H1 (cell line): ENCODE measurements around the gene CYP1A2. TPM values are rescaled to one million over a fixed set of nuclear protein-coding genes. Genes with fewer than 3 reads are reported as not detected.
A peak's percentile ranks its signal among the peaks of the same experiment; 100 is the strongest.

Source experiments
- CTCF ChIA-PET: fragments of 300-600 bp; sonication (Branson Sonifier 250); formaldehyde crosslinking; loops from one replicate; lab custom pipeline; 2021; ENCODE audit not compliant: partially characterized antibody; lab: Charles Lee
- POLR2A ChIA-PET: fragments of 300-600 bp; sonication (Branson Sonifier 250); formaldehyde crosslinking; loops from one replicate; lab custom pipeline; 2021; ENCODE audit warnings: inconsistent platforms; ENCODE audit not compliant: partially characterized antibody; lab: Charles Lee
- DNase-seq, 2 experiments: peaks; one replicate each; pipeline versions ENCODE4 v3.0.0 to v3.0.0-alpha.2; 2010 to 2022; ENCODE audit warnings: low spot score in 2 of 2, low read depth in 1 of 2, mixed read lengths in 1 of 2
- FAIRE-seq: peaks from 2 replicates; lab custom pipeline; 2011; peaks lifted over from hg19 to GRCh38; lab: Jason Lieb, UNC
- H2AFZ ChIP-seq: 2 replicates; pipeline ENCODE4 v1.8.1; 2012; ENCODE audit warnings: low read length, inconsistent platforms
- H2AK5ac ChIP-seq: 2 replicates; pipeline ENCODE4 v1.6.1; 2013; ENCODE audit warnings: low read depth, low read length
- H2BK120ac ChIP-seq: replicated peaks from 2 replicates; pipeline ENCODE3; 2013; ENCODE audit warnings: low read depth, low read length, inconsistent platforms
- H2BK12ac ChIP-seq: 2 replicates; pipeline ENCODE4 v1.6.1; 2013; ENCODE audit warnings: low read depth, low read length
- H2BK15ac ChIP-seq: 2 replicates; pipeline ENCODE4 v1.6.1; 2013; ENCODE audit warnings: low read length
- H2BK20ac ChIP-seq: 2 replicates; pipeline ENCODE4 v1.6.1; 2013; ENCODE audit warnings: low read length
- H2BK5ac ChIP-seq: 2 replicates; pipeline ENCODE4 v1.6.1; 2013; ENCODE audit warnings: low read depth, low read length
- H3K14ac ChIP-seq: 2 replicates; pipeline ENCODE4 v1.6.1; 2013; ENCODE audit warnings: inconsistent platforms; ENCODE audit not compliant: insufficient read length
- H3K18ac ChIP-seq: 2 replicates; pipeline ENCODE4 v1.6.1; 2013; ENCODE audit warnings: low read length; ENCODE audit errors: extremely low read depth
- H3K23ac ChIP-seq: 2 replicates; pipeline ENCODE4 v1.6.1; 2013; ENCODE audit warnings: inconsistent platforms; ENCODE audit not compliant: insufficient read length
- H3K23me2 ChIP-seq: 2 replicates; pipeline ENCODE4 v1.6.1; 2013; ENCODE audit warnings: low read depth, low read length
- H3K27ac ChIP-seq: 2 replicates; pipeline ENCODE4 v1.6.1; 2011; ENCODE audit warnings: low read depth, low read length, inconsistent platforms
- H3K27me3 ChIP-seq, 4 experiments: replicated peaks in 1 of 4; 1 replicate in 1 of 4; 2 replicates in 3 of 4; pipeline versions ENCODE4 v1.6.1 to v1.8.1; 2011 to 2013; ENCODE audit warnings: low read length in 3 of 4, mild to moderate bottlenecking in 3 of 4, inconsistent platforms in 2 of 4, mixed read lengths in 2 of 4, moderate library complexity in 1 of 4; ENCODE audit not compliant: control insufficient read depth in 3 of 4, insufficient read depth in 3 of 4; ENCODE audit errors: extremely low read depth in 1 of 4
- H3K36me3 ChIP-seq, 4 experiments: 2 replicates each; pipeline versions ENCODE4 v1.6.1 to v1.8.1; 2011 to 2013; ENCODE audit warnings: mild to moderate bottlenecking in 4 of 4, low read length in 3 of 4, moderate library complexity in 2 of 4, control low read depth in 1 of 4, inconsistent platforms in 1 of 4; ENCODE audit not compliant: insufficient read depth in 4 of 4, control insufficient read depth in 2 of 4
- H3K4ac ChIP-seq: replicated peaks from 2 replicates; pipeline ENCODE3; 2013; ENCODE audit warnings: low read length, low read depth, mixed read lengths, inconsistent platforms; ENCODE audit not compliant: insufficient read length
- H3K4me1 ChIP-seq, 4 experiments: replicated peaks in 1 of 4; 1 replicate in 1 of 4; 2 replicates in 3 of 4; pipeline versions ENCODE4 v1.6.1 to v1.8.1; 2011 to 2013; ENCODE audit warnings: low read length in 3 of 4, inconsistent platforms in 2 of 4, mixed read lengths in 1 of 4; ENCODE audit not compliant: insufficient read depth in 4 of 4, control insufficient read depth in 3 of 4
- H3K4me2 ChIP-seq, 2 experiments: 2 replicates each; pipeline versions ENCODE4 v1.6.1 to v1.8.1; 2011 to 2013; ENCODE audit warnings: low read depth in 2 of 2, low read length in 2 of 2, control low read depth in 1 of 2, inconsistent platforms in 1 of 2, mild to moderate bottlenecking in 1 of 2; ENCODE audit not compliant: insufficient read depth in 1 of 2
- H3K4me3 ChIP-seq, 4 experiments: fragments of 200-600, 300-600 bp in 1 of 4; sonication (generic), shearing (Covaris generic), sonication (Bioruptor Twin) in 1 of 4; 2 replicates each; pipeline versions ENCODE4 v1.5.1 to v1.8.1; 2011 to 2016; ENCODE audit warnings: low read length in 4 of 4, low read depth in 3 of 4, control low read depth in 2 of 4, inconsistent platforms in 2 of 4, mild to moderate bottlenecking in 2 of 4, mixed read lengths in 1 of 4, moderate library complexity in 1 of 4; ENCODE audit not compliant: insufficient read depth in 2 of 4; ENCODE audit errors: extremely low read depth in 1 of 4
- H3K56ac ChIP-seq: replicated peaks from 2 replicates; pipeline ENCODE3; 2013; ENCODE audit warnings: low read depth, mild to moderate bottlenecking, mixed read lengths, low read length, inconsistent platforms; ENCODE audit not compliant: insufficient read length
- H3K79me1 ChIP-seq: 2 replicates; pipeline ENCODE4 v1.6.1; 2013; ENCODE audit warnings: low read depth, low read length, control low read depth
- H3K79me2 ChIP-seq, 2 experiments: 2 replicates each; pipeline versions ENCODE4 v1.6.1 to v1.8.1; 2012 to 2013; ENCODE audit warnings: low read length in 2 of 2, mild to moderate bottlenecking in 2 of 2, inconsistent platforms in 1 of 2; ENCODE audit not compliant: insufficient read depth in 2 of 2, control insufficient read depth in 1 of 2
- H3K9ac ChIP-seq, 4 experiments: replicated peaks in 1 of 4; 1 replicate in 1 of 4; 2 replicates in 3 of 4; pipeline versions ENCODE4 v1.6.1 to v1.8.1; 2011 to 2013; ENCODE audit warnings: low read depth in 3 of 4, low read length in 3 of 4, control low read depth in 2 of 4, mild to moderate bottlenecking in 2 of 4, moderate library complexity in 2 of 4, inconsistent platforms in 1 of 4; ENCODE audit errors: extremely low read depth in 1 of 4
- H3K9me3 ChIP-seq, 2 experiments: 2 replicates each; pipeline versions ENCODE4 v1.6.1 to v1.8.1; 2012 to 2013; ENCODE audit warnings: mild to moderate bottlenecking in 2 of 2, moderate library complexity in 2 of 2, control low read depth in 1 of 2, inconsistent platforms in 1 of 2, low read depth in 1 of 2, low read length in 1 of 2, mixed read lengths in 1 of 2; ENCODE audit not compliant: insufficient read depth in 2 of 2
- H4K20me1 ChIP-seq, 2 experiments: replicated peaks in 1 of 2; 2 replicates each; pipeline versions ENCODE3 to v1.8.1; 2011 to 2013; ENCODE audit warnings: inconsistent platforms in 2 of 2, low read length in 2 of 2, mild to moderate bottlenecking in 1 of 2; ENCODE audit not compliant: insufficient read depth in 2 of 2, control insufficient read depth in 1 of 2
- H4K5ac ChIP-seq: 2 replicates; pipeline ENCODE4 v1.6.1; 2013; ENCODE audit warnings: low read length, low read depth, mixed read lengths, inconsistent platforms; ENCODE audit not compliant: insufficient read length
- H4K8ac ChIP-seq: 2 replicates; pipeline ENCODE4 v1.8.0; 2013; ENCODE audit warnings: mild to moderate bottlenecking, moderate library complexity, low read length, inconsistent platforms; ENCODE audit not compliant: insufficient read depth; ENCODE audit errors: extremely low read depth
- H4K91ac ChIP-seq: replicated peaks from 2 replicates; pipeline ENCODE3; 2013; ENCODE audit warnings: low read length, mixed read lengths, inconsistent platforms; ENCODE audit not compliant: insufficient read length
- KDM1A ChIP-seq: fragments of 200-600, 300-600 bp; sonication (generic); IDR thresholded peaks from 2 replicates; pipeline ENCODE4 v1.7.1; 2016; ENCODE audit warnings: mild to moderate bottlenecking, low read length, borderline replicate concordance
- POLR2A ChIP-seq, 2 experiments: IDR thresholded peaks; 1 replicate in 1 of 2; 2 replicates in 1 of 2; pipeline ENCODE4 v1.6.1; 2011; ENCODE audit warnings: low read depth in 2 of 2, low read length in 2 of 2, mild to moderate bottlenecking in 2 of 2; ENCODE audit errors: control extremely low read depth in 1 of 2
- WGBS, 2 experiments: shearing (Covaris generic) in 1 of 2; methylation state at CpG; one replicate each; pipeline versions ENCODE4 v1.1.6 to v1.1.7; 2013 to 2015; ENCODE audit warnings: low lambda C conversion rate in 2 of 2, mixed read lengths in 2 of 2, inconsistent platforms in 1 of 2, low coverage in 1 of 2, missing lambda C conversion rate in 1 of 2; ENCODE audit not compliant: insufficient replicate concordance in 2 of 2, insufficient coverage in 1 of 2, insufficient read length in 1 of 2; ENCODE audit errors: extremely low coverage in 1 of 2, missing lambda C conversion rate in 1 of 2; 5-methylcytosine and 5-hydroxymethylcytosine counted together
- polyA plus RNA-seq, 7 experiments: library from polyadenylated mRNA; depleted of rRNA in 3 of 7; stranded (reverse) in 5 of 7; unstranded in 2 of 7; fragments of >200 nt in 5 of 7; fragments of 200-250 nt in 2 of 7; gene quantifications; 1 replicate in 5 of 7; 2 replicates in 1 of 7; 4 replicates in 1 of 7; pipeline versions ENCODE4 v1.2.1 to v1.2.3, GENCODE V29; 2011 to 2013; ENCODE audit warnings: missing spikeins in 2 of 7, mixed read lengths in 2 of 7
- total RNA-seq: library from RNA; stranded (reverse); fragmentation: NEBNext Ultra II Directional; extraction: Animal tissue kit (Norgen Biotek cat#: 25700); gene quantifications from 2 replicates; pipeline ENCODE4 v1.2.1, GENCODE V29; 2021

Gene CYP1A2
- total and polyA plus RNA-seq, 2 of the 8 experiments (the other 6 are each of a cell fraction or from before 2014, with no cell fraction given), result not detected

DNA sequence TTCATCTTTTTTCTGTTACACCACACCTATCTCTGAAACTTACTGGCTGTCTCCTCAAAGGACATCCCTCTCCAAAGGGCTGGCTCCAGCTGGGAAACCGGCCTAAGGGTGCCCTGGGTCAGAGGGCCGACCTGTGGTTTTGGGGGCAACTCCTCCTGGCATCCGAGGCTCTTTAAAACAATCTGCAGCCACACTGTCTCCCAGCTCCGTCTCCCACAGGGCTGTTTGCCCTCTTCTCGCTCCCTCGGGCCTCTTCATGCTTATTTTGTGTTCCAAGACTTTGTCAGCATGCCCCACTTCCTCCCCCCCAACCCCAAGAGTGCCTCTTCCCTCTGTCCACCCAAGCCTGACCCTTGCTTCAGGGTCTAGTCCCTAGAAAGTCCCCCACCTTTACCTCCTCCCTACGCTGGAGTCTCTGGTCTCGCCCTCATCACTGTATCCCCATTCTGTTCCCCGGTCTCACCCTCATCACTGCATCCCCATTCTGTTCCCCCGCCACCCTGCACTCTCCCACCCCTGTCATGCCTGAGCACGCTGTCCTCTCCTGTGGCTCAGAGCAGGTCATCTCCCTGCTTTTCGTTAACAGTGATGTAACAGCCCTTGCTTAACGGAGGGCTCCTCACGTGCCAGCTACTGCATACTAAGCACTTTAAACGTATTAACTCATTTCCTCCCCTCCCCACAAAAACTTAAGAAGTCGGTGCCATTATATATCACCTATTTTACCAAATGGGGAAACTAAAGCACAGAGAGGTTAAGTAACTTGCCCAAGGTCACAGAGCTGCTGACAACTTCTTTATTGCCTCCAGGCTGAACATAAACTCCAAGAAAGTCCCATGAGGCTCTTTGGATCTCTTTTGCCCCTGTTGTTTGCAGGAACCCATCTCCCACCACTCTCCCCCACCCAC lies 32.1 kb downstream of the CYP1A2 start:
- Histone ChIP-seq H3K27ac (no peak overlapping the region), H4K20me1 (peaks cover 0 to 10% of the 10 kb centered on the region in 2 experiments), H2AFZ (no peak overlapping the region), H2BK5ac (no peak overlapping the region), H3K4me1 (peaks cover 4 to 25% (median 20%) of the 10 kb centered on the region in 4 experiments), H3K56ac (no peak overlapping the region), H3K18ac (no peak overlapping the region; the same call in 1 of the 2 replicates), H2BK12ac (peak overlapping the region; percentile 39; the same call in 1 of the 2 replicates), H3K9me3 (no peaks in the 10 kb centered on the region), H3K36me3 (no peaks in the 10 kb centered on the region), H3K79me2 (peaks cover 0 to 6% of the 10 kb centered on the region in 2 experiments; a peak in 1 of 4 replicates), H2BK20ac (no peak overlapping the region), H3K4me2 (peak overlapping the region; percentile 79 to 84), H3K14ac (no peak overlapping the region), H3K23me2 (peaks cover 9% of the 10 kb centered on the region), H3K23ac (no peak overlapping the region), H3K4ac (no peak overlapping the region), H3K4me3 (peak overlapping the region in 3 of 4 experiments; percentile 34 to 82 (median 61); a peak in 5 of 8 replicates), H2BK15ac (no peak overlapping the region), H3K9ac (no peak overlapping the region), H4K8ac (peak overlapping the region; percentile 18; the same call in 1 of the 2 replicates), H2BK120ac (no peak overlapping the region), H3K27me3 (peaks cover 0 to 15% (median 11%) of the 10 kb centered on the region in 4 experiments; a peak in 6 of 7 replicates), H4K5ac (no peak overlapping the region), H4K91ac (no peak overlapping the region), H2AK5ac (no peak overlapping the region), H3K79me1 (peaks cover 10% of the 10 kb centered on the region)
- FAIRE-seq (no peak), DNase-seq (no peak)
- CTCF ChIA-PET, result interaction anchor here (0.7 to 53.7 kb wide), 13 partner anchors 10 to 379 kb away, joined by 3 to 1439 read pairs (median 6); partner anchors contain the start of genes CLK3, CPLX3 and LMAN1L
- no peak for TF ChIP-seq POLR2A (IDR thresholded peaks at IDR 0.05; ENCODE audit: control extremely low read depth in 1 of 2, low read depth in 2 of 2, low read length in 2 of 2)
- peak; percentile 86 for TF ChIP-seq KDM1A
- WGBS, 2 experiments, result 75% methylated on average over 16 of the region's 16 CpGs; no CpG with 5 or more reads in 1 of the 2 experiments
- POLR2A ChIA-PET, result interaction anchor here (0.9 to 5.6 kb wide), 8 partner anchors 9 to 163 kb away, joined by 3 to 26 read pairs (median 6); partner anchors contain the start of gene ULK3
